ENCODE data around the gene PGD. TPM values are rescaled to one million over a fixed set of nuclear protein-coding genes. Genes with fewer than 3 reads are reported as not detected.

Gene PGD
- total RNA-seq (10 to 100 TPM; 30.6 to 44.2 (median 36.9) TPM), polyA plus RNA-seq (100 to 1,000 TPM in 1 of 3 donors, 10 to 100 TPM in 2; 69.7 to 115 (median 71.0) TPM)

DNA sequence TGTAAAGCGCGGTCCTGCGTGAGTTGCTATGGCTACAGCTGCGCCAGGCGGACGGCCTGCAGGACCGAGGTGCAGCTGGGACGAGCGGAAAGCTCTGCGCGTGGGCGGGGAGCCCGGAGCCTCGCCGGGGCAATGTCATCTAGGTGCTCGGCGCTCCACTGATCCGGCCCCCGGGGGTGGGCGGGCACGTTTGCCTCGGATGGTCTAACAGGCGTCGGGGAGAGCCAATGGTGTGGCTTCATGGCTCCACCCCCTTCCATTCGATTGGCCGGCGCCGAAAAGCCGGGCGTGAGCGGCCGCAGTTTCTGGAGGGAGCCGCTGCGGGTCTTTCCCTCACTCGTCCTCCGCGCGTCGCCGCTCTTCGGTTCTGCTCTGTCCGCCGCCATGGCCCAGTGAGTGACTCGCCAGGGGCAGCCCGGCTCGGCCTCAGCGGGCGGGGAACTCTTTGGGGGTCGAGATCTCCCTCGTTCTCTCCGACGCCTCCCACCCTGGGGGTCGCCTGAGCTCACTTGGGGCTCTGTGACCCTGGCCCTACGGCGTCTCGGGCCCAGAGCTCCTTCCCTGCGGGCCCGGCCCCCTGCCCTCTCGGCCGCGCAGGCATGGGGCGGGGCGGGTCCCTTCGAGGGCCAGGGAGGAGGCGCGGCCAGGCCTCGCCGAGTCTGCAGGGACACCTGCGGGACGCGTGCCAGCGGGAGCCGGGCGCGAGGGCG is at the start of gene PGD:
Gene PGD, plus strand, starts transcription at position 331 of the 710 bp plus-strand sequence. Its CDS starts 54 bp downstream, at position 385.
- WGBS, 2 donors, result 0 to 1% methylated on average over 76 of the region's 76 CpGs
- Histone ChIP-seq H3K27ac (peak within 1 kb of the TSS; percentile 88 to 93 (median 90)), H3K36me3 (peaks cover 0 to 17% (median 8%) of the 10 kb centered on the region in 4 donors), H3K9me3 (no peaks in the 10 kb centered on the region), H3K27me3 (no peaks in the 10 kb centered on the region), H3K4me1 (peaks cover 0 to 26% (median 16%) of the 10 kb centered on the region in 4 donors), H3K4me3 (peak within 1 kb of the TSS; percentile 71 to 95 (median 82))
- intact Hi-C loops (cut with DNase I), result loop anchor here (1.0 kb wide), 1 partner anchor 31 kb away; the partner anchor contains the start of gene CENPS
- DNase-seq, result peak; percentile 99
- TF ChIP-seq POLR2A (IDR thresholded peaks at IDR 0.05) (peak; percentile 25 to 54), EP300 (IDR thresholded peaks at IDR 0.05) (no peak), POLR2AphosphoS5 (IDR thresholded peaks at IDR 0.05) (peak; percentile 78 to 88 (median 82))
- TF ChIP-seq, protein P1, sequence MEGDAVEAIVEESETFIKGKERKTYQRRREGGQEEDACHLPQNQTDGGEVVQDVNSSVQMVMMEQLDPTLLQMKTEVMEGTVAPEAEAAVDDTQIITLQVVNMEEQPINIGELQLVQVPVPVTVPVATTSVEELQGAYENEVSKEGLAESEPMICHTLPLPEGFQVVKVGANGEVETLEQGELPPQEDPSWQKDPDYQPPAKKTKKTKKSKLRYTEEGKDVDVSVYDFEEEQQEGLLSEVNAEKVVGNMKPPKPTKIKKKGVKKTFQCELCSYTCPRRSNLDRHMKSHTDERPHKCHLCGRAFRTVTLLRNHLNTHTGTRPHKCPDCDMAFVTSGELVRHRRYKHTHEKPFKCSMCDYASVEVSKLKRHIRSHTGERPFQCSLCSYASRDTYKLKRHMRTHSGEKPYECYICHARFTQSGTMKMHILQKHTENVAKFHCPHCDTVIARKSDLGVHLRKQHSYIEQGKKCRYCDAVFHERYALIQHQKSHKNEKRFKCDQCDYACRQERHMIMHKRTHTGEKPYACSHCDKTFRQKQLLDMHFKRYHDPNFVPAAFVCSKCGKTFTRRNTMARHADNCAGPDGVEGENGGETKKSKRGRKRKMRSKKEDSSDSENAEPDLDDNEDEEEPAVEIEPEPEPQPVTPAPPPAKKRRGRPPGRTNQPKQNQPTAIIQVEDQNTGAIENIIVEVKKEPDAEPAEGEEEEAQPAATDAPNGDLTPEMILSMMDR (IDR thresholded peaks at IDR 0.05), result no peak

DNA sequence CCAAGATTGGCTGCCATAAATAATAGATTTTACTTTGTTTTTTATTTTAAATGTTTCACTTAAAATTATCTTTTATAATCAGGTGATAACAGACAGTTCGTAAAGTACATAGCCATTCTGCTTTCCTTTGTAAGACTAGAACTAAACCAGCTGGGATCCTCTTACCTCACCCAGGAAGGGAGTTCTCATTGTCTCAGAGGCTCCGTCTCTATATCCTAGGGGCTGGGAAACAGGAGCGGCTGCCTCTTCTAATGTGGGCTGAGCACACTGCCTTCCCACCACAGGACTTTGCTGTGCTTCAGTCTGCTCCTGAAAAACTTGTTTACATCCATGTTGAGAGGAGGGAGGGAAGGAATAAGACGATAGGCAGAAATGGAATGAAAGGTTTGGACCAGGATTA is 45.6 kb upstream of the PGD start:
- Histone ChIP-seq H3K4me3 (no peak overlapping the region), H3K27me3 (no peaks in the 10 kb centered on the region), H3K36me3 (peaks cover 12 to 66% (median 16%) of the 10 kb centered on the region in 4 donors), H3K4me1 (no peaks in the 10 kb centered on the region), H3K9me3 (no peaks in the 10 kb centered on the region), H3K27ac (no peak overlapping the region)
- TF ChIP-seq POLR2AphosphoS5 (IDR thresholded peaks at IDR 0.05) (no peak), EP300 (IDR thresholded peaks at IDR 0.05) (no peak), POLR2A (IDR thresholded peaks at IDR 0.05) (no peak)
- WGBS, 2 donors, result 78 to 90% methylated on average over 4 of the region's 4 CpGs
- intact Hi-C loops (cut with DNase I), result no loop called here
- no peak for DNase-seq

DNA sequence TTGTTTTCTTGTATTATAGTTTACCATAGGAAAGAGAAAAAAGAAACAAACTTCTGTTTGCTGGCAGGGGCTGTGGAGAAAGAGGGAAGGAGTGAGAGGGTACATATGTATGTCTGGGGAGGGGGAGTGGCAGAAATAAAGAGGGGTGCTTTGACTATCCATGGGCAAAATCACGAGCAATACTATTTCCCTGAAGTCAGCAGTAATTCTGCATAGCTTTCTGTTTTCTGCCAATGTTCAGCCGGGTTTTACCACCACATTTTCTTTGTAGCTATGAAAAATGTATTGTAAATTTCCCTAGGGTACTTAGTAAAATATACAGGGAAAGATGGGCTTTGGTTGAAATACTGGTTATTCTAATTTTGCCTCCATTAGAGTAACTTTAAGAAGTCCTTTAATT is 45.2 kb upstream of the PGD start:
- WGBS, 2 donors, result 77 to 80% methylated on average over 2 of the region's 2 CpGs
- Histone ChIP-seq H3K27ac (no peak overlapping the region), H3K36me3 (peaks cover 8 to 62% (median 12%) of the 10 kb centered on the region in 4 donors), H3K4me3 (no peak overlapping the region), H3K9me3 (no peaks in the 10 kb centered on the region), H3K4me1 (no peaks in the 10 kb centered on the region), H3K27me3 (no peaks in the 10 kb centered on the region)
- intact Hi-C loops (cut with DNase I), result no loop called here
- no peak for DNase-seq
- TF ChIP-seq POLR2AphosphoS5 (IDR thresholded peaks at IDR 0.05), result no peak

DNA sequence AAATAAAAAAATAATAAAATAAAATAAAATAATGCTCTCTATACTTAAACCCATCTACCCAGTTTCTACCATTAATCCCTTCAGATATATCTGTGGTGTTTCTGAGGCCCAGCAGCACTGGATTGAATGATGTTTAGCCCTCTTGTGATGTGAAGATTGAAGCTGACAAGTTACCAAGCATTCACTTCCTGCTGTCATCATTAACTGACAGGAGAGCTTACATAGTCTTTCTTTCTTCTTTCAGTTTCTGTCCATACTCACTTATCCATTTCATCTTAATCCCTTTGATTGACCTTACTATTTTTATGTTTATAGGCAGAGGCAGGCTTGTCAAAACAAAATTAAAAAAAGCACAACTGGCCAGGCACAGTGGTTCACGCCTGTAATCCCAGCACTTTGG is 38.8 kb upstream of the PGD start:
- H3K27me3 ChIP-seq, result no peaks in the 10 kb centered on the region
- TF ChIP-seq EP300 (IDR thresholded peaks at IDR 0.05), result no peak
- TF ChIP-seq POLR2AphosphoS5 (IDR thresholded peaks at IDR 0.05), result no peak
- TF ChIP-seq, protein P1 (IDR thresholded peaks at IDR 0.05), result no peak
- no peak for TF ChIP-seq POLR2A (IDR thresholded peaks at IDR 0.05)
- H3K4me1 ChIP-seq, result no peaks in the 10 kb centered on the region
- WGBS, 2 donors, result 87 to 94% methylated on average over 1 of the region's 1 CpG
- no peak overlapping the region for H3K4me3 ChIP-seq
- no peak overlapping the region for H3K27ac ChIP-seq
- intact Hi-C loops (cut with DNase I), result no loop called here
- H3K36me3 ChIP-seq, result peaks cover 8 to 65% (median 13%) of the 10 kb centered on the region in 4 donors
- no peak for DNase-seq
- no peaks in the 10 kb centered on the region for H3K9me3 ChIP-seq

DNA sequence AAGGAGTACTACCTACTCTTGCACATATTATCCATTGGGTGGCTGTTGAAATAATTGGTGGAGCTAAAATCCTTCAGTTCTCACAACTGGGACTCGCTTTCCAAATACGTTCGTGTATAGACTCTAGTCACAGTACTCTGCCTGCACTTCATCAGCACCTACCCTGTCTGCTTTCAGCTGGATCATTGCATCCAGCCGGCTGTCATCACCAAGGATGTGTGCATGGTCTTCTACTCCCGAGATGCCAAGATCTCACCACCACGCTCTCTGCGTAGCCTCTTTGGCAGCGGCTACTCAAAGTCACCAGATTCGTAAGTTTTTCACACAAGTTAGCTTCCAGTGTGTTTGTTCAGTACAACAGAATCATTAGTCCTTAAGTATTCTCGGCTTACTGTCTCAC is 37.3 kb upstream of the PGD start:
- H3K9me3 ChIP-seq, result no peaks in the 10 kb centered on the region
- H3K36me3 ChIP-seq, result peaks cover 8 to 69% (median 27%) of the 10 kb centered on the region in 4 donors
- H3K4me1 ChIP-seq, result no peaks in the 10 kb centered on the region
- intact Hi-C loops (cut with DNase I), result no loop called here
- no peak overlapping the region for H3K27ac ChIP-seq
- TF ChIP-seq POLR2A (IDR thresholded peaks at IDR 0.05) (no peak), POLR2AphosphoS5 (IDR thresholded peaks at IDR 0.05) (no peak), EP300 (IDR thresholded peaks at IDR 0.05) (no peak)
- TF ChIP-seq, protein P1 (IDR thresholded peaks at IDR 0.05), result no peak
- 96 to 97% methylated on average over 10 of the region's 10 CpGs for WGBS, 2 donors
- H3K27me3 ChIP-seq, result no peaks in the 10 kb centered on the region
- no peak overlapping the region for H3K4me3 ChIP-seq
- no peak for DNase-seq

All from sigmoid colon (tissue), 7 donors.